ENCODE measurements around the gene RNASEH2A.

DNA sequence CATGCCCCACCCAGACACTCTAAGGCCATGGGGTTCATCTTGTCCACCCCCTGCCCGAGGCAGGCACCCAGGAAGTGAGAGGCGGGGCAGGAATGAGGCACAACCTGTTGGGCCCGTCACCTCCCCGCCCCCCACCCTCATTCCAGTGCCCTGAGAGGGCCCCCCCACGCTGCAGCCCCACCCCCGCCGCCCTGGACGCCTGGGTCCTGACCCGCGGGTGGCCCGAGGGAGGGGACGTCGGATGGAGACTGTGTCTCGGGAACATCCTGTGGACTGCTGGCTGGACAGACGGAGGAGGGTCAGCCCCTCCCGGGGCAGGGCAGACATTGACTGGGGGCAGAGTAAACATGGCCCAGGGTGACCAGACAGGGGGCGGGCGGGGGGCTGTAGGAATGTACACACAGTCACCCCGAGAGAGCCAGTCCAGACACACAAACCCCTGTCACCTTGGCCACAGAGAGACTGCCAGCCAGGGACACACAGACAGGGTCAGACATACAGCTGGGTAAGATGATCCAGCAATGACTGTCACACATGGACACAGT lies 22.5 kb upstream of the RNASEH2A start:
- TF ChIP-seq, protein P1, sequence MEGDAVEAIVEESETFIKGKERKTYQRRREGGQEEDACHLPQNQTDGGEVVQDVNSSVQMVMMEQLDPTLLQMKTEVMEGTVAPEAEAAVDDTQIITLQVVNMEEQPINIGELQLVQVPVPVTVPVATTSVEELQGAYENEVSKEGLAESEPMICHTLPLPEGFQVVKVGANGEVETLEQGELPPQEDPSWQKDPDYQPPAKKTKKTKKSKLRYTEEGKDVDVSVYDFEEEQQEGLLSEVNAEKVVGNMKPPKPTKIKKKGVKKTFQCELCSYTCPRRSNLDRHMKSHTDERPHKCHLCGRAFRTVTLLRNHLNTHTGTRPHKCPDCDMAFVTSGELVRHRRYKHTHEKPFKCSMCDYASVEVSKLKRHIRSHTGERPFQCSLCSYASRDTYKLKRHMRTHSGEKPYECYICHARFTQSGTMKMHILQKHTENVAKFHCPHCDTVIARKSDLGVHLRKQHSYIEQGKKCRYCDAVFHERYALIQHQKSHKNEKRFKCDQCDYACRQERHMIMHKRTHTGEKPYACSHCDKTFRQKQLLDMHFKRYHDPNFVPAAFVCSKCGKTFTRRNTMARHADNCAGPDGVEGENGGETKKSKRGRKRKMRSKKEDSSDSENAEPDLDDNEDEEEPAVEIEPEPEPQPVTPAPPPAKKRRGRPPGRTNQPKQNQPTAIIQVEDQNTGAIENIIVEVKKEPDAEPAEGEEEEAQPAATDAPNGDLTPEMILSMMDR (IDR thresholded peaks at IDR 0.05 in 8 of 11, conservative IDR thresholded peaks at IDR 0.05 in 3 of 11): no peak
- TF ChIP-seq POLR2A (IDR thresholded peaks at IDR 0.05) (no peak), POLR2AphosphoS5 (IDR thresholded peaks at IDR 0.05) (peak; percentile 41 to 79 (median 45))
